GM23338 (cell line): Measurements from ENCODE around the gene MYO3B. TPM values are rescaled to one million over a fixed set of nuclear protein-coding genes. Genes with fewer than 3 reads are reported as not detected.

Experiments used
- ATAC-seq: fragments of 200-7000 bp; cut with Tn5 transposase; 3 replicates; pipeline ENCODE4 v1.9.1; 2020
- DNase-seq: peaks from one replicate; pipeline ENCODE4 v3.0.0-alpha.2; 2015; ENCODE audit warnings: low spot score
- H2AFZ ChIP-seq: fragments of 200-600 bp; sonication (generic); 2 replicates; pipeline ENCODE4 v1.8.0; 2016; ENCODE audit warnings: antibody characterized with exemption, mild to moderate bottlenecking, moderate library complexity
- H3F3A ChIP-seq: fragments of 200-600 bp; sonication (generic); replicated peaks from 2 replicates; pipeline ENCODE4 v1.8.0; 2017; ENCODE audit warnings: antibody characterized with exemption, mixed run types, low read depth
- H3K27ac ChIP-seq: fragments of 200-600 bp; sonication (generic); 2 replicates; pipeline ENCODE4 v1.6.1; 2016; ENCODE audit warnings: low read depth
- H3K27me3 ChIP-seq: fragments of 200-600 bp; sonication (generic); 2 replicates; pipeline ENCODE4 v1.8.0; 2016; ENCODE audit warnings: mild to moderate bottlenecking, mixed run types, moderate library complexity; ENCODE audit not compliant: insufficient read depth
- H3K36me3 ChIP-seq: fragments of 200-600 bp; sonication (generic); 2 replicates; pipeline ENCODE4 v1.8.0; 2016; ENCODE audit warnings: mild to moderate bottlenecking; ENCODE audit not compliant: insufficient read depth
- H3K4me1 ChIP-seq: fragments of 200-600 bp; sonication (generic); 2 replicates; pipeline ENCODE4 v1.8.0; 2016; ENCODE audit warnings: mild to moderate bottlenecking, moderate library complexity; ENCODE audit not compliant: insufficient read depth
- H3K4me2 ChIP-seq: fragments of 200-600 bp; sonication (generic); 2 replicates; pipeline ENCODE4 v1.7.1; 2017; ENCODE audit warnings: mixed run types
- H3K4me3 ChIP-seq: fragments of 200-600 bp; sonication (generic); 2 replicates; pipeline ENCODE4 v1.6.1; 2016; ENCODE audit warnings: mixed run types
- H3K79me2 ChIP-seq: fragments of 200-600 bp; sonication (generic); replicated peaks from 2 replicates; pipeline ENCODE4 v1.8.0; 2017; ENCODE audit warnings: mild to moderate bottlenecking; ENCODE audit not compliant: insufficient read depth
- H3K9me2 ChIP-seq: fragments of 200-600 bp; sonication (generic); 2 replicates; pipeline ENCODE4 v1.8.0; 2017; ENCODE audit not compliant: insufficient read depth
- H4K20me1 ChIP-seq: fragments of 200-600 bp; sonication (generic); replicated peaks from 2 replicates; pipeline ENCODE4 v1.8.0; 2017; ENCODE audit warnings: mild to moderate bottlenecking; ENCODE audit not compliant: insufficient read depth
- H3K27ac Mint-ChIP-seq: 2 replicates; pipeline ENCODE4 v1.8.0; 2020; ENCODE audit warnings: inconsistent platforms, mild to moderate bottlenecking, moderate library complexity, mixed read lengths
- H3K27me3 Mint-ChIP-seq: 3 replicates; pipeline ENCODE4 v1.8.0; 2022; ENCODE audit warnings: low read depth, mild to moderate bottlenecking, moderate library complexity, mixed read lengths, inconsistent platforms; ENCODE audit not compliant: insufficient read depth, poor library complexity
- H3K36me3 Mint-ChIP-seq: 3 replicates; pipeline ENCODE4 v1.8.0; 2021; ENCODE audit warnings: low read depth, mild to moderate bottlenecking, inconsistent platforms, moderate library complexity, mixed read lengths
- H3K4me1 Mint-ChIP-seq: 3 replicates; pipeline ENCODE4 v1.8.0; 2020; ENCODE audit warnings: mild to moderate bottlenecking, inconsistent platforms, mixed read lengths
- H3K4me3 Mint-ChIP-seq: 3 replicates; pipeline ENCODE4 v1.8.0; 2021; ENCODE audit warnings: moderate library complexity, mild to moderate bottlenecking, inconsistent platforms, mixed read lengths
- H3K9me3 Mint-ChIP-seq: 3 replicates; pipeline ENCODE4 v1.8.0; 2020; ENCODE audit warnings: moderate library complexity, mild to moderate bottlenecking, inconsistent platforms, mixed read lengths
- ETS1 ChIP-seq: IDR thresholded peaks from 2 replicates; pipeline ENCODE4 v1.6.1; 2016; ENCODE audit warnings: antibody characterized with exemption
- EZH2 ChIP-seq: fragments of 200-600 bp; sonication (generic); IDR thresholded peaks from one replicate; pipeline ENCODE4 v1.8.0; 2017; ENCODE audit warnings: antibody characterized with exemption, mild to moderate bottlenecking, low read depth; ENCODE audit not compliant: unreplicated experiment
- EZH2phosphoT487 ChIP-seq: fragments of 200-600 bp; sonication (generic); IDR thresholded peaks from one replicate; pipeline ENCODE4 v1.8.1; 2018; ENCODE audit warnings: antibody characterized with exemption; ENCODE audit not compliant: unreplicated experiment
- JUNB ChIP-seq: IDR thresholded peaks from one replicate; pipeline ENCODE4 v1.6.1; 2016; ENCODE audit warnings: antibody characterized with exemption; ENCODE audit not compliant: unreplicated experiment
- NANOG ChIP-seq: IDR thresholded peaks from 2 replicates; pipeline ENCODE4 v1.6.1; 2016; ENCODE audit warnings: antibody characterized with exemption, borderline replicate concordance
- POLR2AphosphoS5 ChIP-seq: IDR thresholded peaks from 2 replicates; pipeline ENCODE4 v1.6.1; 2016; ENCODE audit warnings: antibody characterized with exemption, low read depth
- STAT1 ChIP-seq: IDR thresholded peaks from one replicate; pipeline ENCODE4 v1.6.1; 2016; ENCODE audit warnings: antibody characterized with exemption; ENCODE audit not compliant: unreplicated experiment
- ZNF331 ChIP-seq: fragments of 250-450 bp; sonication (Bioruptor Pico); IDR thresholded peaks from 2 replicates; pipeline ENCODE4 v1.5.0; 2020; ENCODE audit warnings: low read depth, mild to moderate bottlenecking, moderate library complexity
- ZNF462 ChIP-seq: fragments of 250-450 bp; sonication (Bioruptor Pico); IDR thresholded peaks from 2 replicates; pipeline ENCODE4 v1.5.0; 2020; ENCODE audit warnings: mild to moderate bottlenecking, moderate library complexity
- polyA plus RNA-seq: library from polyadenylated mRNA; unstranded; fragments of >200 nt; fragmentation: Nextera tagmentation; extraction: Ambion mirVana; gene quantifications from 2 replicates; pipeline ENCODE4 v1.2.1, GENCODE V29; 2016
- total RNA-seq: library from RNA; depleted of rRNA; stranded (reverse); fragments of >200 nt; shearing (Covaris generic); gene quantifications from 2 replicates; pipeline ENCODE4 v1.2.3, GENCODE V29; 2014

MYO3B gene
- total and polyA plus RNA-seq, 2 experiments from 2014 or later, result 0.42 TPM; not detected in 1

- H3K36me3 Mint-ChIP-seq, result peaks cover 45% of the 10 kb centered on the region
- Histone ChIP-seq H3K9me2 (0 out of 2 replicates have a peak, but pooled peaks cover 2% of the 10 kb centered on the region), H3K27ac (no peak overlapping the region), H3K4me2 (no peak overlapping the region), H3F3A (no peaks in the 10 kb centered on the region), H3K79me2 (no peaks in the 10 kb centered on the region), H3K4me1 (no peaks in the 10 kb centered on the region), H4K20me1 (no peaks in the 10 kb centered on the region), H3K4me3 (no peak overlapping the region), H2AFZ (no peak overlapping the region), H3K36me3 (peaks cover 12% of the 10 kb centered on the region; the same call in 1 of the 2 replicates), H3K27me3 (no peaks in the 10 kb centered on the region)
- no peak for ATAC-seq
- H3K27me3 Mint-ChIP-seq, result peaks cover 1% of the 10 kb centered on the region
- no peaks in the 10 kb centered on the region; the same call in 2 of the 3 replicates for H3K4me1 Mint-ChIP-seq
- H3K9me3 Mint-ChIP-seq, result peaks cover 49% of the 10 kb centered on the region
- H3K27ac Mint-ChIP-seq, result no peak overlapping the region
- DNase-seq, result no peak
- TF ChIP-seq EZH2phosphoT487, result no peak
- no peak overlapping the region for H3K4me3 Mint-ChIP-seq
These were observed 29.0 kb downstream of the MYO3B start for GRCh38 chr2:170206805-170207407.

GRCh38 chr2:170207901-170208300 lies 30.0 kb downstream of the MYO3B start:
- TF ChIP-seq ZNF331 (no peak), ETS1 (no peak), ZNF462 (no peak), EZH2 (no peak), JUNB (no peak), STAT1 (no peak), NANOG (no peak), POLR2AphosphoS5 (no peak)
- Histone ChIP-seq H2AFZ (no peak overlapping the region), H3K4me1 (peaks cover 3% of the 10 kb centered on the region; the same call in 1 of the 2 replicates), H3K4me2 (no peak overlapping the region), H3K4me3 (no peak overlapping the region), H3K9me2 (no peaks in the 10 kb centered on the region), H3K27me3 (no peaks in the 10 kb centered on the region), H3K36me3 (peaks cover 12% of the 10 kb centered on the region; the same call in 1 of the 2 replicates), H3K79me2 (no peaks in the 10 kb centered on the region), H4K20me1 (no peaks in the 10 kb centered on the region), H3F3A (no peaks in the 10 kb centered on the region), H3K27ac (no peak overlapping the region)
- Mint-ChIP-seq H3K4me1 (peaks cover 8% of the 10 kb centered on the region), H3K9me3 (peaks cover 59% of the 10 kb centered on the region), H3K27me3 (peaks cover 6% of the 10 kb centered on the region), H3K4me3 (no peak overlapping the region), H3K36me3 (peaks cover 54% of the 10 kb centered on the region), H3K27ac (no peak overlapping the region)
- no peak for ATAC-seq
- DNase-seq, result no peak
